Fibroblast of the conjunctiva (primary cell): ENCODE measurements around the gene YJEFN3.

ENCODE experiments used
- DNase-seq: peaks from one replicate; pipeline ENCODE4 v3.0.0-alpha.2; 2010; ENCODE audit warnings: low read depth

Gene YJEFN3

DNA sequence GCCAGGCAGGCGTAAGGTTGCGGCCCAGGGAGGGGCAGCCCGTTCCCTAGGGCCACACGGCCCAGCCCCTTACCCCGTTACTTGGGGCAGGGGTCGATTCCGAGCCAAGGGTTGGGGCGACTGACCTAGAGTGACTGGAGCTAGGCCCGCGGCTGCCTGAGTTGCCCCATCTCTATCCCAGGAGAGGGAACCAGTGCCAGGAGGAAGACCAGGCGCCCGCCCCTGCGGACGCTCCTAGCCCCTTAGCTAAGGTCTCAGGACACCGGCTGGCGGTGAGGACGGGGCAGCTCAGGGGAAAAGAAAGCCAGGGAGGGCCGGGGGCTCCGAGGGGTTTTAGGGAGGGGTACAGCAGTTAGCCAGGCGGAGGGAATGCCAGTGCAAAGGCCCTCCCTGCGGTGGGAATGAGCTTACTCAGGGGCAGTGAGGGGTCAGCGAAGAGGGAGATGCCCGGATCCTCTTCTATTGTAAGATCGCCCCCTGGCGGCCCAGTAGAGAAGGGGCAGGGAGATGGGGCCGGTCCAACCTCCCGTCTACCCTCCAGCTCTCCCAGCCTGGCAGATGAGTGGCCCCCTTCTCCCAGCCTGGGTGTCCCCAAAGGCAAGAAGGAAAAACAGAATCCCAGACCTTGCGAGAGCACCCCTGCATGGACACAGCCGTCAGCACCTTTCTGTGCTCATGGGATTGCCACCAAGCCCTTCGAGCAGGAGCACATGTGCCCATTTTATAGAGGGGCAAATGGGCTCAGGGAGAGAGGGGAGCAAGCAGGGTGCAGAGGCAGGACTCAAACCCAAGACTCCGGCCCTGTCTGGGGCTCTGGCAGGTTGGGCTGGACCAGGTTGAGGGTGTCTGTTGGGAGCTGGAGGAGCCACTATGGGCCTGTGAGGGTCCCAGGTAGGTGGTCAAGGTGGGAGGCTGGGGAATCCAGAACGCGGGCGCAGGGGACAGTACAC lies 25.6 kb downstream of the YJEFN3 start:
- no peak for DNase-seq

DNA sequence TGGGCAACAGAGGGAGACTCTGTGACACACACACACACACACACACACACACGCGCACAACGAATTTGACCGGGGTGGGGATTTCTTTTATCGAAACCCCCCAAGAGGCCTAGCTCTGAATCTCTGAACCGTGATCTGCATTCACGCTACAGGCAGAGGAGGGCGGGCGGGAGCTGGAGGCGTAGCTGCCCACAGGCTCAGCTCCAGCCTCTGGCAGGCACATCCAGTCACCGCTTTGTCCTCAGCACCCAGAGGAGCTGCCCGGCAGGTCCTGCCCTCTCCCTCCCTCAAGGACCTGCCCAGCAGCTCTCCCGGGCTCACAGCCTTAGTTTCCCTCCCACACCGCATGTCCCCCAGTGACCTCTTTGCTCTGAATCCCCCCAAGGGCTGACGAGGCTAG lies 29.3 kb downstream of the YJEFN3 start:
- no peak for DNase-seq

GRCh38 chr19:19558636-19559035 lies 29.9 kb downstream of the YJEFN3 start:
- DNase-seq, result no peak

DNA sequence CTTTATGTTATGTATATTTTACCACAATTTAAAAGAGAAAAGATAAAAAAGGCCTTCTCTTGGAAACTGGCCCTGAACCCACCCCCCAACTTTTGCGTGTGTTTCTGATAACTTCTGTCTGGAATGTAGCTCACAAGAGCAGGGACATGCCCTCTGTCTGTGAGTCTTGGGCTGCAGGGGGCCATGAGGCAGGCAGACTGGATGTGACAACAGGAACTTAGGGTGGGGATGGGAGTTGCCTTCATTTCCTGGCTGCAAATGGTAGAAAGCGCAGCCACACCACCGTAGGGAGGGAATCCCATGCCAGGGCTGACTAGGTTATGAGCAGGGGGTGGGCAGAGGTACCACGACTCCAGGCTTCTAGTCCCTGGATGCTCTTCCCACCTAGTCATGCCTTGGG lies 31.2 kb downstream of the YJEFN3 start:
- DNase-seq, result no peak

DNA sequence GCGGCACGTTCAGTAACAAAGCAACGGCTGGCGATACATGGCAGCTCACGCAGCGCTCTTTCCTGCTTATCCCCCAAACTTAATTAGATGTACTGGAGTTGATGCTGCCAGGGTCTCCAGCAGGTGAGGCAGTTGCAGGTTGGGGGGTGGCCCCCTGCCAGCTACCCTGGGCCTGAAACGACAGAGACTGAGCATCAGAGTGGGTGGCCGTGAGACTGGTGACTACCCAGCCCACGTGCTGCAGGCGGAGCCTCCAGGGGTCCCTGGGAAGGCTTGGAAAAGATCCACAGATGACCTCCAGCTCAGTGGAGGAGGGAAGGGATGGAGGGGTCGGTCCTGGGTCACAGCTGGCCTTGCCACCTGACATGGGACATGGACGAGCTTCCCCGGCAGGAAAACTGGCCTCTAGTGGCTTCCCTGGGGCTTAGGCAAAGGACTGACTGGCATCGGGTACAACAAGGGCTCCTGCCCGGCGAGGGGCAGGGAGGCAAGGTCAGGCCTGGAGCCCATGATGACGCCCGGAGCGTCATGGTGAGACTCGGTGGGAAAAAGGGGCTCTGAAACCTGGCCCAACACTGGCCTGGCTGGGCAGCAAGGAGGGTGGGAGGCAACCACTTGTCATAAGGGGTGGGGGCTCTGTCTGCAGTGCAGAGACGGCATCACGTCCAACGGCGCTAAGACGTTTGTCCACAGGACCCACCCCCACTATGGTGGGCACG lies 33.4 kb downstream of the YJEFN3 start:
- DNase-seq, result no peak

GRCh38 chr19:19562665-19563347 lies 34.1 kb downstream of the YJEFN3 start:
- no peak for DNase-seq

DNA sequence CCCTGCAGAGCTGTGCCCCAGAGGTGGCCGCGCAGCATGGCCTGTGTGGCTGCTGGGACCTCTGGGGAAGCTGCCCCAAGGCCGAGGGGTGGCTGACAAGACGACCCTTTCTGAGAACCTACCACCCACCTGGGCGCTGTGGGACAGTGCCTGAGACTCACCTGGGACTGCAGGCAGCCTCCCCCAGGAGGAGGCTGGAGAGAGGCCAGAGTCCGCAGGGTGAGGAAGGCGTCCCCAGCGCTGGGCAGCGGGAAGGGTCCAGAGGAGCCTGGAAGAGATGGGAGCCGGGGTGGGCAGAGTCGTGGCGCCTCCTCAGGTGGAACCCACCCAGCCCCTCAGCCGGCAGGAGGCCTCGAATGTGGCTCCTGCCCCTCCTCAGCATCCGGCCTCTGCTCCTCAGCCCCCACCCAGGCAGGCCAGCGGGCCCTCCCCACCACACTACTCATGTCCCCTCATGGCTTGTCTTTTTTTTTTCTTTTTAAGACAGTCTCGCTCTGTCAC lies 34.7 kb downstream of the YJEFN3 start:
- no peak for DNase-seq

DNA sequence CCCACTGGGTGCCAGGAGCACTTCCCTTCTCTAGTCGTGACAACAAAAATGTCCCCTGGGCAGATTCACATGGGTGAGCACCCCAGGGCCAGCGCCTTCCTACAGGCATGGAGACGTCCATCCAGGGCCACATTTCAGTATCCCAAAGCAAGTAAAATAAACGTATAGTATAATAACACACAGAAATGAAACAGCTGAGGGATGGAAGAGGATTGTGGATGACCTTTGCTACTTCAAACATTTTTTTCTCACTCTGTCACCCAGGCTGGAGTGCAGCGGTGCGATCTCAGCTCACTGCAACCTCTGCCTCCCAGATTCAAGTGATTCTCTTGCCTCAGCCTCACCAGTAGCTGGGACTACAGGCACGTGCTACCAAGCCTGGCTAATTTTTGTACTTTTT lies 37.6 kb downstream of the YJEFN3 start:
- DNase-seq, result no peak

- DNase-seq, result no peak
Measured at GRCh38 chr19:19567391-19567790, 38.7 kb downstream of the YJEFN3 start.

- DNase-seq, result no peak
Measured at GRCh38 chr19:19568802-19569756, 40.4 kb downstream of the YJEFN3 start.

GRCh38 chr19:19570571-19570970 lies 41.9 kb downstream of the YJEFN3 start:
- no peak for DNase-seq

DNA sequence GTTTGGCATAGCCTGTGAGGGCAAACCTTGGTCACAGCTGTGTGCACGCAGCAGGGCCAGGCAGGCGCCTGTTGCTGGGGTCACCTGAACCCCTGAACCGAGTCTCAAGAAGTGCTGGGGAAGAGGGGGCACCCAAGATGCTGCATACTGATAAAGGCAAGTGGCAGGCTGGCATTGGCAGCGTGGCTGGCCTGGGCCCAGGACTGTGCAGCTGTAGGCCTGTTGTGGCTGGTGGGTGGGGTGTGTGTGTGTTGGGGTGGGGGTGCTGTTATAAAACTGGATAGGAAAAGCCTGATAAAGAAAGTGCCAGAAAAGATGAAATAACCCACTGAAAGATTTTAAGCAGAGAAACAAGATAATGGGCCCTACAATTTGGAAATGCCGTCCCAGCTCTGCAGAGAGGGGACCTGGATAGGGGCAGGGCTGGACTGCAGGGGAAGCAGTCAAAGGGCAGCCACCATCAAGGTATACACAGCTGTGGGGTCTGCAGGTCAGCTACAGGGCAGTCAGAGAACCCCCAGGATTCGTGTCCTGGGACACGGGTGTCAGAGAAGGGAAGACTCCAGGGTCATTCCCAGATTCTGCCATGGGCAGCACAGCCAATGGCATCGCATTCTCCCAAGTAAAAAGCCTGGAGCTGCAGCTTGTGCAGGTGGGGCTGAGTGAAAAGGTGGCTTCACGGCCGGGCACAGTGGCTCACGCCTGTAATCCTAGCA lies 42.5 kb downstream of the YJEFN3 start:
- DNase-seq, result no peak

GRCh38 chr19:19575411-19575810 lies 46.7 kb downstream of the YJEFN3 start:
- no peak for DNase-seq

DNA sequence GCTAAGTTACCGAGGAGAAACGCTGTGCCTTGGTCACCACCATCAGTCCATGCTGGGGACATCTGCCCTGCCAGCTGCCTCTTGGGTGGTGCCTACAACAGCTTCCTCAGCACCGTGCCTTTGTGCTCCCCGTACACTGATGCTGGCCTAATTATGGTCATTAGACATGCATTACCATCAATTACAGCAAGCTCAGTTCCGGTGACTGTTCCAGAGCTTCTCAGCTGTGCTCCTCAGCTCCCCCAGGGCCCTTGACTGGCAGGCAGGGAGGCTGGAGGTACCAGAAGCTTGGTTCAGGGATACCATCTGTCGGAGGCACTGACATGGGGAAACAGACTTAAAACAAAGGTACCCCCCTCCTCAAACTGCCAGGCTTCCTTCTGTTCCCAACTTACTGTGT lies 49.5 kb downstream of the YJEFN3 start:
- DNase-seq, result no peak

DNA sequence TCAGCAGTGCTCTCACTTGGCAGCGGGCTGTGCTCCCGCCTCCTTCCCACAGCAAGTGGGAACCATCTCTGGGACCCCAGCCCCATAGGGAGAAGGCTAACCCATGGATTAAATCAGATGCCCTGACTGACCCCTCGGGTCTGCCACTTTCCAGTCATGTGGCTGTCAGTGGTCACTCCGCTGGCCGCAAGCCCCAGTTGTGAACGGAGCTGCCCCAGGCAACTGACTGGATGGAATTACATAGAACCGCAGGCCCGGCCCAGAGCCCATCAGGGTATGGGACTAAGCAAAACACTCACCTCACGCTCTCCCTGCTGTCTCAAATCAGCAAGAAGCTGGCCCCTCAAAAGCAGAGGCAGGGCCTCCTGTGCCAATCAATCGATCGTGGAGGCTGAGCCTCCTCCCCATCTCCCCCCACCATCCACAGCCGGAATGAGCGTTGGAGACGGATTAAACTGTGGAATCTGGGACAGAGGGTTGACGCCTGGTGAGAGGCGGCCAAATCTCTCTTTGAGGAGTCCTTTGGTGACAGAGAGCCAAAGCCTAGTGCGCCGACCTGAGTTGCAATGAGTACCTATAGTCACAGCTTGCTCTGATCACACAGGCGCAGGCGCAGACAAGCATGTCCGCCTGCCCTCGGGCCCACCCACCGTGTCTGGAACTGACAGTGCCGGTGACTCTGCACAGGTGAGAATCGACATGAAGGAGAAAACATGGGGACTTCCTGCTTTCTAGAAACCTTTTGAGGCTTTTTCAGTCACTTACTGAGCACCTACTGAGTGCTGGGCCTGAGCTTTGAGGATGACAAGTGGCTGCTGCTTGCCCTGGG lies 51.0 kb downstream of the YJEFN3 start:
- no peak for DNase-seq

DNA sequence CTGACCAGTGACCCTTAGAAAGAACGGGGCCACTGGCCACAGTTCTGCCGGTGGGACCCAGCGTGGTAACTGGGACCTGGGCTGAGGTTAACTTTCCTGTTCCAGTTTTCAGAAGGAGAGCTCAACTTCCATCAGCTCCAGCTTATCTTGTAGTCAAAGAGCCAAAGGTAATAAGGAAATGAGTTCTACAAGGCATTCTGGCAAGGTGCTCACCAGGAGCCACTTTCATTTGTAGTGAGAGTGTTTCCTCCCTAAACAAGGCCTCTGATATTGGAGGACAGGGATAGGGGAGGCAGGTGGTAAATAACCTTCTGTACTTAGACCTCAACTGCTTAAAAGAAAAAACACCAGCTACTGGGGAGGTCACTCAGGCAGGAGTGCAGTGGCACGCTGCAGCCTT lies 51.7 kb downstream of the YJEFN3 start:
- DNase-seq, result no peak

DNA sequence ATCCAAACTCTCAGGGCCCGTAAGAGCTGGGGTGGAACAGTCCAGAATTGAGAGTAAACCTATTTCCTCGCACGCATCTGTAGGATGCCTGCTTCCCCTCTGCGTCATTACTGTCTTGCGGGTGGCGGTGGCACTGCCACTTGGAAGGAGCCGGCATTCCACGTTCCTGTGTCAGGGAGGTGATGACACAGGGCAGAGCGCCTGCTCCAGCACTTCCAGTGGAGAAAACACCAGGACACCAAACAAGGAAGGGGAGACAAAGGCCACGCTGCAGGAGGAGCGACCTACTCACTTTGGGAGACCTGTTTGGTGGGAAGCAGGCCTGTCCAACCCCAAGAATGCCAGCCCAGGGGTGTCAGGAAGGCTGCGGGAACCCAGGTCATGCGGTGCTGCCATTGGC lies 52.7 kb downstream of the YJEFN3 start:
- DNase-seq, result no peak

- no peak for DNase-seq
Measured at GRCh38 chr19:19582471-19582870, 53.8 kb downstream of the YJEFN3 start.

- DNase-seq, result no peak
Measured at GRCh38 chr19:19584356-19584755, 55.6 kb downstream of the YJEFN3 start.
